Measurements from ENCODE around the gene FAM120AOS.

Gene FAM120AOS

GRCh38 chr9:93477397-93477796 lies 24.0 kb upstream of the FAM120AOS start (continued):
- TF ChIP-seq, protein P1, sequence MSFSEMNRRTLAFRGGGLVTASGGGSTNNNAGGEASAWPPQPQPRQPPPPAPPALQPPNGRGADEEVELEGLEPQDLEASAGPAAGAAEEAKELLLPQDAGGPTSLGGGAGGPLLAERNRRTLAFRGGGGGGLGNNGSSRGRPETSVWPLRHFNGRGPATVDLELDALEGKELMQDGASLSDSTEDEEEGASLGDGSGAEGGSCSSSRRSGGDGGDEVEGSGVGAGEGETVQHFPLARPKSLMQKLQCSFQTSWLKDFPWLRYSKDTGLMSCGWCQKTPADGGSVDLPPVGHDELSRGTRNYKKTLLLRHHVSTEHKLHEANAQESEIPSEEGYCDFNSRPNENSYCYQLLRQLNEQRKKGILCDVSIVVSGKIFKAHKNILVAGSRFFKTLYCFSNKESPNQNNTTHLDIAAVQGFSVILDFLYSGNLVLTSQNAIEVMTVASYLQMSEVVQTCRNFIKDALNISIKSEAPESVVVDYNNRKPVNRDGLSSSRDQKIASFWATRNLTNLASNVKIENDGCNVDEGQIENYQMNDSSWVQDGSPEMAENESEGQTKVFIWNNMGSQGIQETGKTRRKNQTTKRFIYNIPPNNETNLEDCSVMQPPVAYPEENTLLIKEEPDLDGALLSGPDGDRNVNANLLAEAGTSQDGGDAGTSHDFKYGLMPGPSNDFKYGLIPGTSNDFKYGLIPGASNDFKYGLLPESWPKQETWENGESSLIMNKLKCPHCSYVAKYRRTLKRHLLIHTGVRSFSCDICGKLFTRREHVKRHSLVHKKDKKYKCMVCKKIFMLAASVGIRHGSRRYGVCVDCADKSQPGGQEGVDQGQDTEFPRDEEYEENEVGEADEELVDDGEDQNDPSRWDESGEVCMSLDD (tag by site-specific recombination; IDR thresholded peaks at IDR 0.05), result no peak
- TF ChIP-seq ZFP41 (tag by site-specific recombination; IDR thresholded peaks at IDR 0.05; ENCODE audit: borderline replicate concordance) (no peak), ZNF239 (tag by site-specific recombination; IDR thresholded peaks at IDR 0.05) (no peak), ZNF623 (tag by site-specific recombination; IDR thresholded peaks at IDR 0.05) (no peak), BCL11A (tag by site-specific recombination; IDR thresholded peaks at IDR 0.05; ENCODE audit: low read depth) (no peak), ZBTB26 (tag by site-specific recombination; optimal IDR thresholded peaks at IDR 0.05) (no peak), ZNF140 (tag by site-specific recombination; IDR thresholded peaks at IDR 0.05) (no peak), ZFHX2 (tag by site-specific recombination; conservative IDR thresholded peaks at IDR 0.05) (no peak), ZNF350 (tag by site-specific recombination; IDR thresholded peaks at IDR 0.05) (no peak), ZNF366 (tag by site-specific recombination; conservative IDR thresholded peaks at IDR 0.05) (no peak)

DNA sequence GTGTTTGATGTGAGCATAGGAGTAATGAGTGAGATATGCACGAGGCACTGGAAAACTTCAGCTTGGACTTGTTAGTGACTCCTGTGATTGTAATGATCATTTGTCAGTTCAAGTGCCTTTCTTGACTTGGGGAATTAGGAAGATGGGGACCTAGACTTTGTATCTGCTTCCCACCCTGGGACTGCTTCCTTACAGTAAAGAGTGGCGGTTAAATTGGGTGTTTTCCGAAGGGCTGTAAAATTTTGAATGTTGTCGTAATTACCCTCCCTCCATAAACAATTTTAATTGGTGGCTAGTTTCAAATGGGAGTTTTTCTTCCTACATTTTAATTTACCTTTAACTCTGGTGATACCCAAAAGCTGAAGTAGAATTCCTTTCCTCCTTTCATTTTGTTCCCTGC lies 23.5 kb upstream of the FAM120AOS start:
- TF ChIP-seq PRDM6 (tag by site-specific recombination; IDR thresholded peaks at IDR 0.05), result 0 out of 2 replicates have a peak, but pooled peaks have one; percentile 17
- TF ChIP-seq ZNF530 (tag by site-specific recombination; IDR thresholded peaks at IDR 0.05; ENCODE audit: low read depth), result no peak
- TF ChIP-seq SP2 (tag by site-specific recombination; IDR thresholded peaks at IDR 0.05), result no peak
- Histone ChIP-seq H3K36me3 (ENCODE audit: control insufficient read depth in 2 of 2, insufficient read depth in 1 of 2, low read length in 2 of 2) (peaks cover 0 to 30% of the 10 kb centered on the region in 2 experiments; a peak in 1 of 3 replicates), H3K9me3 (ENCODE audit: control insufficient read depth, insufficient read depth, low read depth, low read length) (no peaks in the 10 kb centered on the region), H3K4me3 (ENCODE audit: low read depth, low read length) (no peak overlapping the region), H3K27ac (ENCODE audit: extremely low read depth, low read depth, low read length) (no peak overlapping the region), H3K4me1 (ENCODE audit: control insufficient read depth, insufficient read depth, low read length) (no peaks in the 10 kb centered on the region)
- CTCF ChIA-PET, result interaction anchor here (1.3 kb wide), 1 partner anchor 323 kb away, joined by 9 read pairs; no protein-coding TSS in a partner anchor
- POLR2A ChIA-PET, result interaction anchor here (0.5 kb wide), 1 partner anchor 1486 kb away, joined by 3 read pairs; no protein-coding TSS in a partner anchor

DNA sequence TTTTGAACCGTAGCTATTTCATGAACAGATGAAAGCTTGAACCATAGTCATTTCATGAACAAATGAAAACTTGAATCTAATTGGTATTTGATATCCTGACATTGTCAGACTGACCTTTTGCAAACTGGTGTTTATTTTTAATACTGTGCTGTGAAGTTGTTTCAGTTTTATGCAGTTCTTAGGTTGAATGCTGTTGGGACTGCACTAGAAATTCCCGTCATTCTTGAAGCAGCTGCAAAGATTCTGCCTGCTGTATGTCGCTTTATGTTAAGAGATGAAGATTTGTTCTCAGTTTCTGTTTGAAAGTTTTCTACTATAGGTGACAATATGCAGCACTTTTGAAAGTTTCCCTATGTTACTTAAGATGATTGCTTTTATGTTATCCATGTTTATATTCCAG lies 22.5 kb upstream of the FAM120AOS start:
- peaks cover 0 to 36% of the 10 kb centered on the region in 2 experiments; a peak in 1 of 3 replicates for H3K36me3 ChIP-seq (ENCODE audit: control insufficient read depth in 2 of 2, insufficient read depth in 1 of 2, low read length in 2 of 2)
- ChIA-PET POLR2A (no interaction called here), CTCF (interaction anchor here (0.5 to 0.7 kb wide), 2 partner anchors 9 to 1448 kb away, joined by 3 to 6 read pairs; no protein-coding TSS in a partner anchor)

DNA sequence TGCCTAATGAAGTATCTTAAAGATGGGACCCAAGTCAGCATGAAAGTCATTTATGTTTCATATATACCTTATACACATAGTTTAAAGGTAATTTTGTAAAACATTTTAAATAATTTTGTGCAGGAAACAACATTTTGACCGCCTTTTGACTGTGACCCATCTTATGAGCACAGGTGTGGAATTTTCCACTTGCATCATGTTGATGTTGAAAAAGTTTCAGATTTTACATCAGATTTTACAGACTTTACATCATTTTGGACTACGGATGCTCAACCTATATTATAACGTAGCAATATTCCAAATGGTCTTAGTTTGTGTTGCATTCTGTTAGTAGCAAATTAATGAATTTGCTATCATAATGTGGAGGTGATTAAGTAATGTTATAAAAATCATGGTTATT lies 21.7 kb upstream of the FAM120AOS start:
- H3K9me3 ChIP-seq (ENCODE audit: control insufficient read depth, insufficient read depth, low read depth, low read length), result no peaks in the 10 kb centered on the region
- CTCF ChIA-PET, result interaction anchor here (0.5 kb wide), 1 partner anchor 8 kb away, joined by 6 read pairs; no protein-coding TSS in a partner anchor
- H3K4me3 ChIP-seq (ENCODE audit: low read depth, low read length), result no peak overlapping the region
- POLR2A ChIA-PET, result no interaction called here
- TF ChIP-seq ZSCAN23 (tag by site-specific recombination; IDR thresholded peaks at IDR 0.05) (no peak), ZNF223 (tag by site-specific recombination; IDR thresholded peaks at IDR 0.05) (no peak), ZSCAN5A (tag by site-specific recombination; IDR thresholded peaks at IDR 0.05) (no peak), ZNF548 (tag by site-specific recombination; IDR thresholded peaks at IDR 0.05) (no peak), ZBTB1 (tag by site-specific recombination; IDR thresholded peaks at IDR 0.05) (no peak)
- no peak overlapping the region for H3K27ac ChIP-seq (ENCODE audit: extremely low read depth, low read depth, low read length)
- peaks cover 0 to 36% of the 10 kb centered on the region in 2 experiments; a peak in 1 of 3 replicates for H3K36me3 ChIP-seq (ENCODE audit: control insufficient read depth in 2 of 2, insufficient read depth in 1 of 2, low read length in 2 of 2)
- H3K4me1 ChIP-seq (ENCODE audit: control insufficient read depth, insufficient read depth, low read length), result peaks cover 2% of the 10 kb centered on the region; the same call in 1 of the 2 replicates

More for the DNA sequence above, 22.5 kb upstream of the FAM120AOS start:
- Histone ChIP-seq H3K9me3 (ENCODE audit: control insufficient read depth, insufficient read depth, low read depth, low read length) (no peaks in the 10 kb centered on the region), H3K4me1 (ENCODE audit: control insufficient read depth, insufficient read depth, low read length) (no peaks in the 10 kb centered on the region; the same call in 1 of the 2 replicates), H3K27ac (ENCODE audit: extremely low read depth, low read depth, low read length) (no peak overlapping the region), H3K4me3 (ENCODE audit: low read depth, low read length) (no peak overlapping the region)
- TF ChIP-seq ZNF274 (IDR thresholded peaks at IDR 0.05; ENCODE audit: low read length) (no peak), ZNF274 (tag by site-specific recombination; IDR thresholded peaks at IDR 0.05; ENCODE audit: borderline replicate concordance) (no peak), ZNF211 (tag by site-specific recombination; IDR thresholded peaks at IDR 0.05; ENCODE audit: low read depth) (no peak), ZBTB1 (tag by site-specific recombination; IDR thresholded peaks at IDR 0.05) (no peak)

All from HEK293 (cell line).